CD4-positive, alpha-beta T cell treated with Interferon gamma for 1 hour (primary cell): ENCODE results near the gene PCBP3.
"Not testable (repeated sequence)": the region's sequence is repeated elsewhere in the genome, so short reads cannot be mapped to it uniquely, and the experiment has no call there.

ENCODE experiments used
- DNase-seq: peaks from one replicate; pipeline ENCODE4 v3.0.0-alpha.2; 2020

PCBP3 gene

DNA sequence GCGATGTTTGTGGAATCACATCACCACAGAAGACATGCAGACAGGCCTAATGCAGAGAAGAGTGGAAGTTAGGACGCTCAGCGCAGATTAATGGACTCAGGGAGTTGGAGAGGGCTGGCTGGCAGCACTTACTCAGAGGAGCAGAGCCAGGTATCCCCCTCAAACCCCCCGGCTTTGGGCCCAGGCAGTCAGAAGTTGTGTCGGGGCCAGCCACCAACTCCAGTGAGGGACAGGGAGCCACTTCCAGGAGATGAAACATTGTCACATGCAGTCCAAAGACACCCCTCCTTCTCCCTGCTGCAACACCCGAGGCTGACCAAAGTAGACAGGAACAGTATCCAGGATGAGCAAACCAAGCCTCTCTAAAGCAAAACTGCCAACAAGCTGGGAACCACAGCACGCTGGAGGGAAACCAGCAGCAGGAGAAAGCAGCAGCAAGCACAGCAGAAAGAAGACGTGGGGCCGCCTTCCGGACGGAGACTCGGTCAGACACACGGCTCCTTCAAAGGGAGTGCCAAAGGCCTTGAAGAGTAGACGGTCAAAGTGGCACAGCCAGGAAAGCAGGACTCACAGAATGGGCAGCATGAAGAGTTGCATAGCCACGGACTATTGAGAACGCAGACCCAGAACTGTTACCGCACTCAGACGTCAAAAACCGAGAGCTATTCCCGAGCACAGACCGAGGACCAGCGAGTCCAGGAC lies 149.3 kb downstream of the PCBP3 start:
- no peak for DNase-seq

DNA sequence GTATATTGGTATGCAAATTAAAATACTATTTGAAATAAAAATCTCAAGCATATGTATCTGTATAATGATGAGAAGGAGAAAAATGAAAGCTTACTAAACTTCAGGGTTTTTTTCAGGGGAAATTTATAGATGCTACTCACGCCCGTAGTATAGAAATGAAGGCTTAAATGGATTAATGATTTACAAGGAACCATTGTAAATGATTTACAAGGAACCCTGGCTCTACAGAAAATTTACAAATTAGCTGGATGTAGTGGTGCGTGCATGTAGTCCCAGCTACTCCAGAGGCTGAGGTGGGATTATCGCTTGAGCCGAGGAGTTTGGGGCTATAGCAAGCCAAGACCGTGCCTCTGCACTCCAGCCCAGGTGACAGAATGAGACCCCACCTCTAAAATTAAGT lies 150.5 kb downstream of the PCBP3 start:
- no peak for DNase-seq

DNA sequence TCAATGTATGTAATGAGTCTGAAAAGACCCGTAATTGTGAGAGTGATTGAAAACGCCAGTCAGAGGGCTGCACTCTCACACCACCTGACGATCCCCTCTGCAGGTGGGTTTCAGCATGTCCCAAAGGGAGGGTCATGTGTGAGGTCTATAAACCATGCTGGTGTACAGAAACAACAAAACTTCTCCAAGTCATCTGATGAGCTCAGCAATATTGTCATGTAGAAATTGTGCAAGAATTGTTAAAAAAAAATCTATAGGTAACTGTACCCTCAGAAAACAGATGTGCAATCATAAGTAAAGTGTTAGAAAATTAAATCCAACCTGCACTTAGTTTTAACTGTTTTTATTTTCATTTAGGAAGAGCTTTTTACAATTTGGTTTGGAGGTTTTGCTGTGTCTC lies 152.5 kb downstream of the PCBP3 start:
- DNase-seq, result no peak

DNA sequence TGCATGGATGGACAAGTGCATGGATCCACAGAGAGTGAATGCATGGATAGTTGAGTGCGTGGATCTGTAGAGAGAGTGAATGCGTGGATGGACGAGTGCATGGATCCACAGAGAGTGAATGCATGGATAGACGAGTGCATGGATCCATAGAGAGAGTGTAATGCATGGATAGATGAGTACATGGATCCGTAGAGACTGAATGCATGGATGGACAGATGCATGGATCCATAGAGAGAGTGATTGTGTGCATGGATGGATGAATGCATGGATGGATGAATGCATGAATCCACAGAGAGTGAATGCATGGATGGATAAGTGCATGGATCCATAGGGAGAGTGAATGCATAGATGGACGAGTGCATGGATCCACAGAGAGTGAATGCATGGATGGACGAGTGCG lies 153.8 kb downstream of the PCBP3 start:
- DNase-seq, result no peak

DNA sequence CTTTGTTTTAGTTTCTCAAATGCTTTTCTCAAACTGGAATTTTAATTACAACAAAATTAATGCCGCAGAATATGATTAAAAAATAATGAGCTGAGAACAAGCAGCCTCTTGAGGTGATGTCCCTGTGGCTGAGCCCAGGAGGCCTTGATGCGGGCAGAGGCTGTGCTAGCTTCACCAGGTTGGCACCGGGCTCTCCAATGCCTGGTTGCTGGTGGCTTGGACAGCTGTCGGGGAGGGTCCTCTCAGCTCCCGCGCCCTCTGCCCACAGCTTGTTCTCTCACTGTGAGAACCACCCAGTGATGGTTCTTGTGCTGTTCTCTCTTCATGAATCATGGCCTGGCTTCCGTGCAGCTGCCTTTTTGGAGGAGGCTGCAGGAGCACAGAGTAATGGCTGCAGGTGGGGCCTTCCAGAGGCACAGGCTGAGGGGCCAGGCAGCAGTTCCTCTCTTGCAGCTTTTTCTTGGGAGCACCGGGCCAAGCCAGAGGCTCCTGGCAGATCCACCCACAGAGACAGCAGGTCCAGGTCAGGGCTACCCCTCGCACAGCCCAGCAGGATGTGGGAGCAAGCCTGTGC lies 156.3 kb downstream of the PCBP3 start:
- no peak for DNase-seq

DNA sequence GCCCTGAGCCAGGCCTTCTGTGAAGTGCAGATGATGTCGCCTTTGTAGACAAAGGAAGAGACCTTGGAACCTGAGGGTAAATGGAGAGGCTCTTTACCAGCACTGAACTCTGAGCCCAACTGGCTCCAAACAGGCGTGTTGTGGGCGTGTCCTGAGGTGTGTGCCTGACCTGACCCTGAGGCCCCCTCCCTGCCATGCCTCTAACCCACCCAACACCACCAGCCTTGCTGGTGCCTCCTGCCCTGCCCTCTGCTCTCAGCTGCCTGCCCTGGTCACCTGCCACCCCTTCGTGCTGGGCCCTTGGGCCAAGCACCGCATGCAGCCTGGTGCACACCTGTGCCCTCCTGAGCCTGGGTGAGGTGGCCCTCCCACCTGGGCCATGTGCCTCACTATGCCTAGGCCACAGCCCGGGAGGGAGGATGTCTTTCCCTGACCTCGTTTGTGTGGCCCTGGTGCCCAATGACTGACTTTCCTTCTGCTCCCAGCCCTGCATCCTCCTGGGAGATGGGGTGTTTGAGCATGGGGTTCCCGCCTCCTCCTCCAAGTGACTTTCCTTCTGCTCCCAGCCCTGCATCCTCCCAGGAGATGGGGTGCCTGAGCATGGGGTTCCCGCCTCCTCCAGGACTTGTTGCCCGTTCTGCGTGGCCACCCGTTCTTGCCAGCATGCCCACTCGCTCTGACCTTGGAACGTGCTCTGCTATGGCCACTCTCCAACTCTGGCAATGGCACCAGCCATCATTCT lies 157.0 kb downstream of the PCBP3 start:
- DNase-seq, result no peak

DNA sequence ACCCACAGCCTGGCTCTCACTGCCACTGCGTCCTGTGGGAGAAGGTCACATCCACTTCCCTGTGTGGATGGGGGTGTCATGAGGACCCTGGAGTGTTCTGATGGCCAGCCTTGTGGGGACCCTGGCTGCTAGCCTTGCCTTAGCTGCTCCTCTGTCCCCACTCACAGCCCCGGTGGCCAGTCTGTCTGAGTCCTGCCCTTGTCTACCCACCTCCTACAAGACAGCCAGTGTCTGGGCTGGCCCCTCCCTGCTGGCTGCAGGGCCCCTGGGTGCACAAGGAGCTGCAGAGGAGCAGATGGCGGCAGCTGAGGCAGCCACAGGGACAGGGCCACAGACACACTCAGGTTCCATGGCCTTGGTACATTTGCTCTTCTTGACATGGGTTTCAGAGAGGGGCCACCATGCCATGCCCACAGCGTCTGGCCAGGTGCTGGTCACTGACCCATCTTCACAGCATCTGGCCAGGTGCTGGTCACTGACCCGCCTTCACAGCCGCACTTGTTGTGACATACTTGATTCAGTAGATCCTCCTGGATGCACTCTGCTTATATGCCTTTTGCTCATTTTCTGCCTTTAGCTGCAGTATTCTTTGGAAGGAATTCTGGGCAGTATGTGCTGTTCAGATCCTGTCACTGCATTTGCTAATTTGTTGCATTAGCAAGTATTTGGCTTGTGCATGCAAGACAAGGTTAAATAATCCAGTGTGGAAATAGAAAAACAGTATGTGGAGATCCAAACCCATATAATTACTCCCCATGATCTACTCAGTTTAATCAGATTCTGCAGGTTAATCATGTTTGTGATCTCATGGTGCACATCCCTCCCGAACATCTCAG lies 157.8 kb downstream of the PCBP3 start:
- no peak for DNase-seq

DNA sequence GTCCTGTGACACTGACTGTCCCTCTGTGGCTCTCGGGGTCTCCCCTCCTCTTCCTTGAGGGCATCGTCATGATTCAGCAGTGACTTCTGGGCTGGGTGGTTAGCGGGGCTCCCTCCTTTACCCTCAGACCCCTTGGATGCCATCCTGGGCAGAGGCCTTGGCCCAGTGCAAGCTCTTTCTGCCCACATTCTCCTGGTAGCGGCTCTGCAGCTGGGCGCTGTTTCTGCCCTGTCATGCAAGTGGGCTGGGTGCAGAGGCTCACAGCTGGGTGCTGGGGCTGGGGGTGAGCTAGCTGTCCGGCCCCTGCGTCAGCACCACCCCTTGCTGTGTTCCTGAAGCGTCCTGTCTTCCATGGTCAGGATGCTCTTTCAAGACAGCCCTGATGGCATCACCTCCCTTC lies 158.5 kb downstream of the PCBP3 start:
- no peak for DNase-seq

DNA sequence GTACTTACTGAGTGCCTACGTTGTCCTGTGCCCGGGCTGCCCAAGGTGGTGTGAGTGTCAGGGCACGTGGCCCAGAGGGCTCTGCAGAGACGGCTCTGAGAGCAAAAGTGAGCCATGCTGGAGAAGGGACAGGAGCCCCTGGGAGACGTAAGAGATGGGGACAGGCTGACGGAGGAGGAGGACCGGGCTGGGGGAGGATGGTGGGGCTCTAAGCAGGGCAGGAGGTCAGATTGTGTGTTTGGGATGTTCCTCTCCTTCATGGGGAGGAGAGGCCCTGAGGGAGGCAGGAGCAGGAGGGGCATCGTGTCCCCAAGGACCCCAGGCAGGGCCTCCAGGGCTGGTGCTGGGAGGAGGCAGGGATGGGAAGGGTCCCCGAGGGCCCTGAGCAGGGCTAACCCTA lies 158.9 kb downstream of the PCBP3 start:
- DNase-seq, result no peak

DNA sequence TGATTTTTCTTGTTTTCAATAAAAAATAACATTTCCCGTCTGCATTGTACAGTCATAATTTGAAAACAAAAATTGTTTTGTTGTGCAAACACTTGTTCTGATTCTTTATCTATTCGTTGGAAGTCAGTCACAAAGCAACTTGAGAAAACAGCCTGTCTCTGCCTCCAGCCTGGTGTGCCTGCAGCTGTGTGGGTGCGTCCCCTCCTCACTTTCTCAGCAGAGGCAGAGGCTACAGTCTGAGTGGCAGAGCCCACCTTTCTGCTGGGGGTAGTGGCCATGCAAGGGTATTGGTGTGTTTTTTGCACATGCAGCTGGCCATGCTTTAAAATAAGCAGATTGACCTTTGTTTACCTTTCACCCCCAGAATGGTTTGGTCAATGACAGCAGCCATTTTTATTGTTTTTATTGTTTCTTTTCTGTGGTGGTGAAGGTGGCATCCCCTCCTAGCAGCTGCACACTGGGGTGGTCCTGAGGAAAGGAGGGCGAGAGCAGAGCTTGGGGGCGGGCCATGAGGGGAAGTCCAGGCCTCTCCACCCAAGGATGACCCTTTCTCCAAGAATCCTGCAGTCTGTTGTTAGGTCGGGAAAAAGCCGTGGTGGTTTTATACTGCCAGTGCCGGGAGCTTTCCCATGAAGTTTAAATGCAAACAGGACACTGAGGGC lies 159.6 kb downstream of the PCBP3 start:
- no peak for DNase-seq

DNA sequence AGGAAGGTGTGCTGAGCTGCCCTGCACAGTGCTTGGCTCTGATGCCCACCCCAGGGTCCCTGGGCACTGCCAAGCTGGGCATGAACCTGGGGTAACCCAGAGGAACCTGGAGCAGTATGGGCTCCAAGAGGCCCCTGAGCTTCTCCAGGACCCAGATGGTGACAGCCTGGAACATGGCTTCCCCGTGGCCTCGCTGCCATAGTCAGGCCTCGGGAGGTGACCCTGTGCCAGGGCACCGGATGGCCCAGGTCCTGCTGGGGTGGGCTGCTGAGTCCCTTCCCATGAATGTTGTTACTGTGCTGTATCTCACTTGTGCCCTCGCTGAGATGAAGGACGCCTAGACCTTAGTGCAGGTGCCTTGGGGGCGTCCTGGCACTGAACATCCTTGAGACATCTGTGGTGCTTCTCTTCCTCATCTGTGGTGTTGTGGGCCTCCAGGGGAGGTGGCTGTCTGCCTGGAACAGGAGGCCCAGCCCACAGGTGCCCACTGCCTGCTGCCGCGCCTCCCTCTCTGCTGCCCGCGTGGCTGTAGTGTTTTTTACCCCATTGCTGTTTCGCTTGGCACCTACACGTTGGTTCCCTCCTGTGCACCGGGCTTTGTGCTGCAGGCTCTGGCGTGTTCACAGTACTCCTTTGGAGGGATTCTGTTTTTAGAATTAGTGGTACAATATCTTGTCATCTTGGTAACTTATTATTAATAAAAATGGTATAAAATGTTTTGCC lies 160.3 kb downstream of the PCBP3 start:
- no peak for DNase-seq

DNA sequence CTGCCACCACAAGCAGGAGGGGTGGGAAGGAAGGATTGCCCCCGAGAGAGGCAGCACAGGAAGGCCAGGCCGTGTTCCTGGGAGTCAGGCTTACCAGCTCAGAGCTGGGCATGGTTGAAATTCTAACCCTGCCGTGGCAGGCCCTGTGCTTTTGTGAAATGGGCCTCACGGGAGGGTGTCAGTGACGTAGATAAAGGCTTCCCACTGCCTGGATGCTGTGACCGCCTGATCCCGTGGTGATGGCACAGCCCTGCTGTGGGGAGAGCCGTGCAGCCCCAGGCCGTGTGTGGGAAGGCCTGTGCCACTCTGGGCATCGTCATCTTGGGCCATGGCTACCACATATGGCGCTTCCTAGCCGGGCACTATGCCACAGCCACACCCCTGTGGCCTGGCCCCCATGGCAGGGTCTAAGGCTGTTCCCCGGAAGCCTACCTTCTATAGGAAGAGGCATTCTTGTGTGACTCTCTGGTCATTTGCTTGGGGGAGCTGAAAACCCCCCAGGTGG lies 161.3 kb downstream of the PCBP3 start:
- DNase-seq, result no peak

DNA sequence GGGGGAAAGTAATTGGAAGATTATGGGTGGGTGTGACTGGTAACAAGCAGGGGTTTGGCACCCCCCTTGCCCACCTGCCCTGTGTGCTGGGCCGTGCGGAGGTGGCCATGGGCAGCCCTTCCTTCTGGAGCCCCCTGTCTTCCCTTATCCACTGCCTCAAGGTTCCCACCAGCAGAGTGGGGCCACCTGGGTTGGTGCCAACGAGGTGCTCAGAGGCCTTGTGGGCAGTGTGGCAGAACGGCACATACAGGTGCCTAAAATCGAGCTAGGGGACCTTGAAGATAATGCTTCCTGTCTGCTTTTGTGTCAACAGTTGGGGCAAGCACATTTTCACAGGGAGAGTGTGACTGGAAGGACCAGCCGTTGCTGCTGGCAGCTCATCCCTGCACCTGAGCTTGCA lies 161.8 kb downstream of the PCBP3 start:
- no peak for DNase-seq

DNA sequence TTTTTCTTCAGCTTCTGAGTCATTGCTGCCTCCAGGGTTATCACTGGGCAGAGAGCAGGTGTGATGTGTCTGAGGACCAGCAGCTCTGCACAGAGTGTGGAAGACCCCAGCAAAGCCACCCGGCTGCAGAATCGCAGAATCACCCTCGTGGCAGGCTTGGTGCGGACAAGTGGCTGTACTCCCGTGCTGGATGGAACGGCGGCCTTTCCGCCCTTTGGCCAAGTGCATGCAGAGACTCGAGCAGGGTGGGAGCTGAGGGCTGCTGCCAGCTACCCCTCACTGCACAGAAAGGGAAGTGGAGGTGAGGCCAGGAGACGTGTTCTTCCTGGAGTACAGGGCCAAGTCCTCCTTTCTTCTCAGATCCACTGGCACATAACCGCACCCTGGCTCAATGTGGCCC lies 162.5 kb downstream of the PCBP3 start:
- DNase-seq, result no peak

DNA sequence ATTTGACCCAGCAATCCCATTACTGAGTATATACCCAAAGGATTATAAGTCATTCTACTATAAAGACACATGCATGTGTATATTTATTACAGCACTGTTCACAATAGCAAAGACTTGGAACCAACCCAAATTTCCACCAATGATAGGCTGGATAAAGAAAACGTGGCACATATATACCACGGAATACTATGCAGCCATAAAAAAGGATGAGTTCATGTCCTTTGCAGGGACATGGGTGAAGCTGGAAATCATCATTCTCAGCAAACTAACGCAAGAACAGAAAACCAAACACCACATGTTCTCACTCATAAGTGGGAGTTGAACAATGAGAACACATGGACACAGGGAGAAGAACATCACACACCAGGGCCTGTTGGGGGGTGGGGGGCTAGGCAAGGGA lies 165.1 kb downstream of the PCBP3 start:
- DNase-seq, result not testable (repeated sequence)

DNA sequence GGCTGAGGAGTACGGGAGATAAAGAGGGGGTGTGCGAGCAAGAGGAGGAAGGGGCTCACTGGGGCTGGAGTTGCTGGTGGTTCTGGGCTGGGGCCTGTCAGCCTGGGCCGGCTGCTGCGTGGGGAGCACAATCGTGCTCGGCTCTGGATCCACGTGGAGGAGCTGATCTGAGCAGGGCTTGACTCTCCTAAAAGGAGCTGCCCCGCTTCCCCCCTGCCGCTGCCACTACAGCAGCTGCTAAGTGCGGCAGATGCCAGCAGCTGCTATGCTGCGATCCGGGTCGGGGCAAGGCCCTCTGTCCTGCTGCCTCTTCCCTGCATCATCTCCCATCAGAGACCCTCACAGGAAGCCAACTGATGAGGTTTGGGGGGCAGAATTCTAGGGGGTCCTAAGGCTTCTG lies 165.9 kb downstream of the PCBP3 start:
- no peak for DNase-seq

DNA sequence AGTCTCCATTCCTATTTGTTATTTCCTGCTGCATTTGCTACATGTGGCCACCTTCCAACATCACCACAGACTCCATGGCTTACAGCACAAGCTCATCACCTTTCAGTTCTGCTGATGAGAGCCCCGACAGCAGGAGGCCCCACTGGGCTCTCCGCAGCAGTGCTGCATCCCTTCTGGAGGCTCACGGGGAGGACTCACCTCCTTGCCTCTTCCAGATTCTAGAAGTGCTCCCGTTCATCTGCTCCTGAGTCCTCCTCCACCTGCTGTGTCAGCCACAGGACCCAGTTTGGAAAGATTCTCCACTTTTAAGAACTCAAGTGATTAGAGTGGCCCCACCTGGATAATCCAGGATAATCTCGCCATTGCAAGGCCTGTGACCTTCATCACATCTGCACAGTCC lies 167.6 kb downstream of the PCBP3 start:
- no peak for DNase-seq

DNA sequence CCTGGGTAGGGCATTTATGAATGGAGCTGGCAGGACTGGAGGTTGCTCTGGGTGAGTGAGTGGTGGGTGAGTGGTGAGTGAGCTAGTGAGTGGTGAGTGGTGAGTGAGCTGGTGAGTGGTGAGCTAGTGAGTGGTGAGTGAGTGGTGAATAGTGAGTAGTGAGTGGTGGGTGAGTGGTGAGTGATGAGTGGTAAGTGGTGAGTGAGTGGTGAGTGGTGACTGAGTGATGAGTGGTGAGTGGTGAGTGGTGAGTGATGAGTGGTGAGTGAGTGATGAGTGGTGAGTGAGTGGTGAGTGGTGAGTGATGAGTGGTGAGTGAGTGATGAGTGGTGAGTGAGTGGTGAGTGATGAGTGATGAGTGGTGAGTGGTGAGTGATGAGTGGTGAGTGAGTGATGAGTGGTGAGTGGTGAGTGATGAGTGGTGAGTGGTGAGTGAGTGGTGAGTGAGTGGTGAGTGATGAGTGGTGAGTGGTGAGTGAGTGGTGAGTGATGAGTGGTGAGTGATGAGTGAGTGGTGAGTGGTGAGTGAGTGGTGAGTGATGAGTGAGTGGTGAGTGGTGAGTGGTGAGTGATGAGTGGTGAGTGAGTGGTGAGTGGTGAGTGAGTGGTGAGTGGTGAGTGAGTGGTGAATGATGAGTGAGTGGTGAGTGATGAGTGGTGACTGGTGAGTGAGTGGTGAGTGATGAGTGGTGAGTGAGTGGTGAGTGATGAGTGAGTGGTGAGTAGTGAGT lies 170.8 kb downstream of the PCBP3 start:
- not testable (repeated sequence) for DNase-seq

DNA sequence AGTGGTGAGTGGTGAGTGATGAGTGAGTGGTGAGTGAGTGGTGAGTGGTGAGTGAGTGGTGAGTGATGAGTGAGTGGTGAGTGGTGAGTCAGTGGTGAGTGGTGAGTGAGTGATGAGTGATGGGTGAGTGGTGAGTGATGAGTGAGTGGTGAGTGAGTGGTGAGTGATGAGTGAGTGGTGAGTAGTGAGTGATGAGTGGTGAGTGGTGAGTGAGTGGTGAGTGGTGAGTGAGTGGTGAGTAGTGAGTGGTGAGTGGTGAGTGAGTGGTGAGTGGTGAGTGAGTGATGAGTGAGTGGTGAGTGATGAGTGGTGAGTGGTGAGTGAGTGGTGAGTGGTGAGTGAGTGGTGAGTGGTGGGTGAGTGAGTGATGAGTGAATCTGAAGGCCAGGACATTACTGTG lies 172.3 kb downstream of the PCBP3 start:
- DNase-seq, result not testable (repeated sequence)

DNA sequence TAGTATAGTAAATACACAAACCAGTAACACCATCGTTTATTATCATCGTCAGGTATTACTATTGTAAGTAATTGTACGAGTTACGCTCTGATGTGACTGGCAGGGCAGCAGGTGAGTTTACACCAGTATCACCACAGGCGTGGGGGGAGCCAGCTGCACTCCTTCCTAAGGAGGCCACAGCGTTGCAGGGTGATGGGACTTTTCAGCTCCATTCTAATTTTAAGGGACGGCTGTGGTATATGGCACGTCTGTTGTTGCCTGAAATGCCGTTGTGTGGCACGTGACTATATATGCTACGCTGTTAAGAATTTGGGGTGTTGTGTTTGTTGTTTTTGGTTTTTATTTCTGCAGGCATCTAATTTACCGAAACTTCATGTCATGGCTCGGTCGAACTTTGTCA lies 173.3 kb downstream of the PCBP3 start:
- no peak for DNase-seq

DNA sequence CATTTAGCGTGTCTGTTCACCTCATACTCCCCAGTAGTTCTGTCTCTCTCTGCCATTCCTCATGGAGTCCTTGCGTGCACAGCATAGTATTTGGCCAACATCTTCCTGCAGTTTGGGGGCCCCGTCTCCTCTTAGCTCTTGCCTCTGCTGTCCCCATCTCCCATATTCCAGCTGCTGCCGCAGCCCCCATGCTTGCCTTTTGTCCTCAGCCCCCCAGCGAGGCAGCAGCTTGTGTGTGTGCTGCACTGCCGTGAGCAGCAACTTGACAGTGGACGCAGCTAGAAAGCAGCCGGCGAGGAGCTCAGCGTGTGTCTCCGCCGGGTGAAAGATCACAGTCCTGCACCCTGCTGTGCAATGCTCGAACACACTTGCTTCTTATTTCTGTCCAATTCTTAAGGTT lies 173.8 kb downstream of the PCBP3 start:
- no peak for DNase-seq
